Mesenteric fat pad (tissue), 1 donor: ENCODE data around the gene CSTPP1. TPM values are rescaled to one million over a fixed set of nuclear protein-coding genes. Genes with fewer than 3 reads are reported as not detected.
"Not testable (repeated sequence)": the region's sequence is repeated elsewhere in the genome, so short reads cannot be mapped to it uniquely, and the experiment has no call there.

Experiments
- DNase-seq: peaks from one replicate; pipeline ENCODE4 v3.0.0-alpha.2; 2020; ENCODE audit warnings: low spot score
- total RNA-seq: library from RNA; stranded (reverse); fragmentation: NEBNext Ultra II Directional; extraction: Animal tissue kit (Norgen Biotek cat#: 25700); gene quantifications from one replicate; pipeline ENCODE4 v1.2.1, GENCODE V29; 2021
- donor health status: DM: yes; HTN: yes; CAD: no.

CSTPP1 gene
- total RNA-seq, 1 donor from 2014 or later: 15.3 TPM

GRCh38 chr11:46907606-46908005 lies 29.0 kb upstream of the CSTPP1 start:
- DNase-seq: no peak

- no peak for DNase-seq
Measured at GRCh38 chr11:46912526-46913150, 23.9 kb upstream of the CSTPP1 start.

- DNase-seq: no peak
Measured at GRCh38 chr11:46913484-46913883, 23.1 kb upstream of the CSTPP1 start.

- DNase-seq: no peak
Measured at GRCh38 chr11:46914363-46914762, 22.2 kb upstream of the CSTPP1 start.

GRCh38 chr11:46914910-46915309 lies 21.7 kb upstream of the CSTPP1 start:
- no peak for DNase-seq

- DNase-seq: no peak
Measured at GRCh38 chr11:46916286-46917108, 20.1 kb upstream of the CSTPP1 start.

- no peak for DNase-seq
Measured at GRCh38 chr11:46917109-46917761, 19.3 kb upstream of the CSTPP1 start.

- no peak for DNase-seq
Measured at GRCh38 chr11:46917762-46918082, 18.8 kb upstream of the CSTPP1 start.

GRCh38 chr11:46918083-46918787 lies 18.3 kb upstream of the CSTPP1 start, which contains the start of gene LRP4:
Gene LRP4, minus strand, starts transcription at chr11:46918550. Its CDS starts 171 bp downstream, at chr11:46918379.
- DNase-seq: no peak

GRCh38 chr11:46918788-46919513 lies 17.6 kb upstream of the CSTPP1 start:
- no peak for DNase-seq

GRCh38 chr11:46920755-46921154 lies 15.8 kb upstream of the CSTPP1 start:
- no peak for DNase-seq

GRCh38 chr11:46927928-46928327 lies 8.6 kb upstream of the CSTPP1 start:
- not testable (repeated sequence) for DNase-seq

- not testable (repeated sequence) for DNase-seq
Measured at GRCh38 chr11:46928701-46929100, 7.9 kb upstream of the CSTPP1 start.

GRCh38 chr11:46930089-46930488 lies 6.5 kb upstream of the CSTPP1 start:
- DNase-seq: no peak

GRCh38 chr11:46942172-46942571 lies 5.6 kb downstream of the CSTPP1 start:
- no peak for DNase-seq

- DNase-seq: no peak
Measured at GRCh38 chr11:46944356-46945075, 8.0 kb downstream of the CSTPP1 start.

- DNase-seq: no peak
Measured at GRCh38 chr11:46947399-46948077, 11.0 kb downstream of the CSTPP1 start.

- DNase-seq: no peak
Measured at GRCh38 chr11:46948378-46949131, 12.0 kb downstream of the CSTPP1 start.

- DNase-seq: no peak
Measured at GRCh38 chr11:46949297-46949696, 12.7 kb downstream of the CSTPP1 start.
